UCSD-AML1 (cell line): ENCODE data around the gene TNFRSF18.
"Not testable (repeated sequence)": the region's sequence is repeated elsewhere in the genome, so short reads cannot be mapped to it uniquely, and the experiment has no call there.

Experiments
- DNase-seq: peaks from one replicate; lab custom pipeline; 2025; ENCODE audit not compliant: unreplicated experiment; lab: John Stamatoyannopoulos, UW

Gene TNFRSF18

GRCh38 chr1:1206376-1206965, at the start of gene TNFRSF18:
Gene TNFRSF18, minus strand, starts transcription at chr1:1206592. Its CDS starts 21 bp downstream, at chr1:1206571.
- no peak for DNase-seq

- DNase-seq = no peak
Observed at GRCh38 chr1:1255611-1256010, 49.2 kb upstream of the TNFRSF18 start.

GRCh38 chr1:1255078-1255477, 48.7 kb upstream of the TNFRSF18 start:
- no peak for DNase-seq

- no peak for DNase-seq
Observed at GRCh38 chr1:1254667-1254998, 48.2 kb upstream of the TNFRSF18 start.

GRCh38 chr1:1253972-1254666, 47.7 kb upstream of the TNFRSF18 start:
- no peak for DNase-seq

GRCh38 chr1:1253314-1253713, 46.9 kb upstream of the TNFRSF18 start:
- DNase-seq = no peak

- DNase-seq = peak; percentile 33
Observed at GRCh38 chr1:1250786-1251284, 44.4 kb upstream of the TNFRSF18 start.

GRCh38 chr1:1248009-1248913, 41.9 kb upstream of the TNFRSF18 start:
- DNase-seq = not testable (repeated sequence)

- no peak for DNase-seq
Observed at GRCh38 chr1:1247341-1247913, 41.0 kb upstream of the TNFRSF18 start.

- no peak for DNase-seq
Observed at GRCh38 chr1:1246577-1247340, 40.4 kb upstream of the TNFRSF18 start, which contains the start of gene C1QTNF12. Gene C1QTNF12, minus strand, starts transcription at chr1:1246722. Its CDS starts 32 bp downstream, at chr1:1246690.

GRCh38 chr1:1245817-1246576, 39.6 kb upstream of the TNFRSF18 start:
- DNase-seq = no peak

- no peak for DNase-seq
Observed at GRCh38 chr1:1245178-1245816, 38.9 kb upstream of the TNFRSF18 start.

GRCh38 chr1:1244192-1244811, 37.9 kb upstream of the TNFRSF18 start:
- no peak for DNase-seq

- no peak for DNase-seq
Observed at GRCh38 chr1:1243807-1244191, 37.4 kb upstream of the TNFRSF18 start.

- no peak for DNase-seq
Observed at GRCh38 chr1:1243266-1243660, 36.9 kb upstream of the TNFRSF18 start.

- DNase-seq = no peak
Observed at GRCh38 chr1:1242461-1243265, 36.3 kb upstream of the TNFRSF18 start.

- no peak for DNase-seq
Observed at GRCh38 chr1:1241588-1242219, 35.3 kb upstream of the TNFRSF18 start.
